Neutrophil (primary cell): ENCODE data around the gene SDCBP2.

ENCODE experiments used
- H3K27ac ChIP-seq: fragments of 200-600 bp; sonication (generic); 2 replicates; pipeline ENCODE4 v1.5.1; 2016; ENCODE audit warnings: mild to moderate bottlenecking, moderate library complexity
- H3K27me3 ChIP-seq: fragments of 200-600 bp; sonication (generic); 2 replicates; pipeline ENCODE4 v1.6.0; 2016; ENCODE audit warnings: mild to moderate bottlenecking
- H3K36me3 ChIP-seq: fragments of 200-600 bp; sonication (generic); 2 replicates; pipeline ENCODE4 v1.5.1; 2017
- H3K4me1 ChIP-seq, 2 experiments: fragments of 200-600 bp in 1 of 2; sonication (generic) in 1 of 2; 1 replicate in 1 of 2; 2 replicates in 1 of 2; pipeline versions ENCODE4 v1.5.1 to v1.6.1; 2013 to 2016; ENCODE audit warnings: low read depth in 1 of 2, low read length in 1 of 2, mild to moderate bottlenecking in 1 of 2, moderate library complexity in 1 of 2; ENCODE audit not compliant: control insufficient read depth in 1 of 2, insufficient read depth in 1 of 2
- H3K4me3 ChIP-seq, 2 experiments: fragments of 200-600 bp in 1 of 2; sonication (generic) in 1 of 2; 1 replicate in 1 of 2; 2 replicates in 1 of 2; pipeline ENCODE4 v1.5.1; 2013 to 2016; ENCODE audit warnings: low read depth in 1 of 2, low read length in 1 of 2, mild to moderate bottlenecking in 1 of 2, moderate library complexity in 1 of 2
- H3K9me3 ChIP-seq: fragments of 200-600 bp; sonication (generic); 2 replicates; pipeline ENCODE4 v1.5.1; 2016
- TF ChIP-seq, protein P1 (sequence below): fragments of 200-600 bp; sonication (generic); IDR thresholded peaks from 2 replicates; pipeline ENCODE4 v1.5.1; 2016; ENCODE audit warnings: antibody characterized with exemption

Gene SDCBP2

DNA sequence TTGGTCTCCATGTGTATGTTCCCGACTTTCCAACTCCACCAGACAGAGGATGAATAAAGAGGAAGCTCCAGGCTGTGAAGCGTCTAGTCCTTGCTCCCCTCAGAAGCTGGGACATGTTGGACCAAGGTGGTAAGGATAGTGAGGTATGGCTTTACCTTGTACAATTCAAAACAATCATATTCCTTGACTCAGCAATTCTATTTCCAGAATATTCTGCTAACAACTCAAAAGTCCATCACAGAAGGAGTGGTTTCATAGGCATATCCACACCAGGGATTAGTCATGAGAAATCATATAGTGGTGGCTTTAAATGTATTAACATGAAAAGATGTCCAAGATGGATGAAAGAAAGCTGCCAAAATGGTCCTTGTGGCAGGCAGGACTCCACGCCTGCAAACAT is 44.1 kb upstream of the SDCBP2 start:
- Histone ChIP-seq H3K9me3 (no peaks in the 10 kb centered on the region), H3K27me3 (no peaks in the 10 kb centered on the region), H3K27ac (peak overlapping the region; percentile 88), H3K36me3 (peaks cover 56% of the 10 kb centered on the region), H3K4me1 (peaks cover 86 to 87% of the 10 kb centered on the region in 2 experiments), H3K4me3 (no peak overlapping the region)
- TF ChIP-seq, protein P1, sequence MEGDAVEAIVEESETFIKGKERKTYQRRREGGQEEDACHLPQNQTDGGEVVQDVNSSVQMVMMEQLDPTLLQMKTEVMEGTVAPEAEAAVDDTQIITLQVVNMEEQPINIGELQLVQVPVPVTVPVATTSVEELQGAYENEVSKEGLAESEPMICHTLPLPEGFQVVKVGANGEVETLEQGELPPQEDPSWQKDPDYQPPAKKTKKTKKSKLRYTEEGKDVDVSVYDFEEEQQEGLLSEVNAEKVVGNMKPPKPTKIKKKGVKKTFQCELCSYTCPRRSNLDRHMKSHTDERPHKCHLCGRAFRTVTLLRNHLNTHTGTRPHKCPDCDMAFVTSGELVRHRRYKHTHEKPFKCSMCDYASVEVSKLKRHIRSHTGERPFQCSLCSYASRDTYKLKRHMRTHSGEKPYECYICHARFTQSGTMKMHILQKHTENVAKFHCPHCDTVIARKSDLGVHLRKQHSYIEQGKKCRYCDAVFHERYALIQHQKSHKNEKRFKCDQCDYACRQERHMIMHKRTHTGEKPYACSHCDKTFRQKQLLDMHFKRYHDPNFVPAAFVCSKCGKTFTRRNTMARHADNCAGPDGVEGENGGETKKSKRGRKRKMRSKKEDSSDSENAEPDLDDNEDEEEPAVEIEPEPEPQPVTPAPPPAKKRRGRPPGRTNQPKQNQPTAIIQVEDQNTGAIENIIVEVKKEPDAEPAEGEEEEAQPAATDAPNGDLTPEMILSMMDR, result no peak

DNA sequence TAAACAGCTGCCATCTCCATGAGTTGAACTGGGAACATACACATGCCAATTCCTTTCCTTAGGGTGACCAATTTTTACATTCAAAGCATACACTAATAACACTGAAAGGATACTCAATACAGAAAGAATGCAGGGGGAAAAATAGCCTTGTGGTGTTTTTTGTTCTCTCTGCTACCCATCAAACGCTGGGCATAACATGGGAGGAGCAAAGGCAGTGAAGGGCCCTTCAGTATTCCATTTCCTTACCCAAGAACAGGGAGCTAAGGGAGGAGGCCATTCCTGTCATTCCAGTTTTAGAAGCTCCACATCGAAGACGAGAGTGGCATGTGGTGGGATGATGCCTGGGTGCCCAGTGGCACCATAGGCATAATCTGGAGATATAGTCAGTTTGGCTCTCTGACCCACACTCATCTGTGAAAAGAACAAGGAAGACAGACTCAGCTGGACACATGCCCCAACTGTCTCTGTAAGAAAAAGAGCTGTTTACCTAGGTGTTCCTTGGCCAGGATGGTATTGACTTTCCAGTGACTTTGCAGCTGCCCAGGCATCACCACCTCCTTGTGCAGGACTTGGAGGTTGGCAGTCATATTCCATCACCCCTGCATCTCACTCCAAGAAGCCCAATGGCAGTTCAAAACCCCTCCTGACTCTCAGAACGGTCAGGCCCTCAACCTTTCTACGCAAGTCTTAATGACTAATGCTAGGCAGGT is 43.0 kb upstream of the SDCBP2 start:
- no peak overlapping the region for H3K4me3 ChIP-seq
- TF ChIP-seq, protein P1, result no peak
- peaks cover 67% of the 10 kb centered on the region for H3K36me3 ChIP-seq
- H3K27me3 ChIP-seq, result no peaks in the 10 kb centered on the region
- no peaks in the 10 kb centered on the region for H3K9me3 ChIP-seq
- H3K27ac ChIP-seq, result peak overlapping the region; percentile 88
- H3K4me1 ChIP-seq, result peaks cover 76 to 77% of the 10 kb centered on the region in 2 experiments

DNA sequence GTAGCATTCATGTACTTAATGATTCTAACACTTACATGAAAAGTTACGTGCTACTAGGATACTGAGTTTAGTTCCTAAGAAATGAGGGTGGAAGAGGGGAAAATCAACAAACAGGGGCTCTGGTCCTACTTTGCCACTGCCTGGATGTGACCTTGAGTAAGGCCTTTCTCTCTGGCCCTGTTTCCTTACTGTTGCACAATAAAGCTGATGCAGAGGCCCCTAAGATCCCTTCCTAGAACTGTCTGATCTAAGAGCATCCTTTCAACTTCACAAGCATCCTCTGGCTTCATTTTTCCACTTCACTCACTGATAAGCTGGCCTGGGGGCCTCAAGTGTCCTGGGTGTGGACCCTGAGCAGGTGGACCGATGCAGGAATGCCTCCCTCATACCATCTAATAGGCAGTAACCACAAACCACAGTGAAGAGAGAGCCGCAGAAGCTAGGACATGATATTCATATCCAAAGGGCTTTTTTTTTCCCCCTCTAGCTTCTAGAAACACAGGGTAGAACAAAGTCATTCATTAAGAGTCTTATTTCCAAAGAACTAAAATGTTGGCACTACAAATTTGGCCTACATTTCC is 42.4 kb upstream of the SDCBP2 start:
- peaks cover 69% of the 10 kb centered on the region for H3K36me3 ChIP-seq
- peaks cover 69 to 71% of the 10 kb centered on the region in 2 experiments for H3K4me1 ChIP-seq
- no peaks in the 10 kb centered on the region for H3K27me3 ChIP-seq
- peak overlapping the region; percentile 88 for H3K27ac ChIP-seq
- TF ChIP-seq, protein P1, result no peak
- no peak overlapping the region for H3K4me3 ChIP-seq
- no peaks in the 10 kb centered on the region for H3K9me3 ChIP-seq

DNA sequence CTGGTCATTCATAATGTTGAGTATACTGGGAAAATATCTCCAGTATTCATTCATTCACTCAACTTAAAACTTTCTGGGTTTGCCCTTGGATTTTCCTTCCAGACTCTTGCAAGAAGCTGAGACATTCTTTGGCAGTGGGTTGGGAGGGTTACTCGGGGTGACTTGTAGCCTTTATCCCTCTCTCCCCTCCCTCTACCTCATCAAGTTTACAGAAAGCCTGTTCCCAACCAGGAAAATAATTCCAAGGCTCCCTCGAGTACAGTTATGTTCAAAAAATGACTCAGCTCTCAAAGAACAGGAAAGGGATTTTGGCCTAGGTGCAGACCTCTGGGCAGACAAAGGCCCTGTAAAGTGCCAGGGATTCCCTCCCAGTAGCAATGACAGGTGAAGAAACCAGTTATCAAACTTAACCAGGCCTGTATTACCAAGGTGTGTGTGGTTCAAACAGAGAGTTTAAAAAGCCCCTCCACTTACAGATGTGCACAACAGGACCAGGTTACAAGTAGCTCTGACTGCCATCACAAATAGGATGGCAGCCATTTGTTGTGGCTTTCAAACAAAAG is 41.7 kb upstream of the SDCBP2 start:
- TF ChIP-seq, protein P1, result no peak
- H3K4me1 ChIP-seq, result peaks cover 62 to 64% of the 10 kb centered on the region in 2 experiments
- H3K4me3 ChIP-seq, result no peak overlapping the region
- H3K27me3 ChIP-seq, result no peaks in the 10 kb centered on the region
- H3K27ac ChIP-seq, result peak overlapping the region; percentile 88
- H3K36me3 ChIP-seq, result peaks cover 69% of the 10 kb centered on the region
- H3K9me3 ChIP-seq, result no peaks in the 10 kb centered on the region

DNA sequence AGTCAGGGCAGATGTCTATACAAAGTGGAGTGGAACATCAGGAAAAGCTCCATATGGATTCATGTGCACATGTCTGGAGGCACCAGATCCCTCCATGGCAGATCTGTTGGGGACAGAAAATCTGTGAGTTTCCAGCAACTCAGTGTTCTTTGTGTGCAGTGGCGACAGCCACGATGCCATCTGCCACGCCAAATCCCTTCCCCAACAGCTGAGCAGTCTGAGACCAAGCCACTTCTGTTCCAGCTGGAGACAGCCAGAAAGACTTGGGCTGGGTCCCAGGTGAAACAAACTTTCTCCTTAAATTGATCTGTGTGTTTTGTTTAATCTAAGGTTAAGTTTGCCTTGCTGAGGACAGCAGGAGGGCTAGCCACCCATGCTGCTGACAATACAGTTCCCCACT is 41.0 kb upstream of the SDCBP2 start:
- Histone ChIP-seq H3K27ac (peak overlapping the region; percentile 88), H3K36me3 (peaks cover 68% of the 10 kb centered on the region), H3K4me1 (peaks cover 58 to 61% of the 10 kb centered on the region in 2 experiments), H3K4me3 (no peak overlapping the region), H3K9me3 (no peaks in the 10 kb centered on the region), H3K27me3 (no peaks in the 10 kb centered on the region)
- TF ChIP-seq, protein P1, result no peak
